HG03196 (cell line): ENCODE results near the gene PDE6A.

Experiments used
- ATAC-seq: cut with Tn5 transposase; IDR thresholded peaks from one replicate; pipeline ENCODE4 v1.9.1; 2021; ENCODE audit not compliant: unreplicated experiment

PDE6A gene

GRCh38 chr5:149840226-149840825, 104.3 kb downstream of the PDE6A start:
- ATAC-seq, result no peak

GRCh38 chr5:149839761-149840160, 104.8 kb downstream of the PDE6A start:
- ATAC-seq, result no peak

- no peak for ATAC-seq
These were observed 105.5 kb downstream of the PDE6A start for GRCh38 chr5:149838881-149839739.

- no peak for ATAC-seq
These were observed 106.8 kb downstream of the PDE6A start for GRCh38 chr5:149837680-149838269.

GRCh38 chr5:149836451-149837139, 108.0 kb downstream of the PDE6A start:
- no peak for ATAC-seq

- no peak for ATAC-seq
These were observed 110.2 kb downstream of the PDE6A start for GRCh38 chr5:149834246-149834855.

- ATAC-seq, result no peak
These were observed 111.3 kb downstream of the PDE6A start for GRCh38 chr5:149833116-149833827.

GRCh38 chr5:149832636-149833035, 112.0 kb downstream of the PDE6A start:
- ATAC-seq, result no peak

- ATAC-seq, result peak; percentile 84
These were observed 113.1 kb downstream of the PDE6A start for GRCh38 chr5:149831492-149831891.

- ATAC-seq, result no peak
These were observed 114.0 kb downstream of the PDE6A start for GRCh38 chr5:149830579-149830978.

GRCh38 chr5:149829954-149830353, 114.6 kb downstream of the PDE6A start:
- ATAC-seq, result no peak

GRCh38 chr5:149828161-149829011, 116.2 kb downstream of the PDE6A start:
- peak; percentile 49 for ATAC-seq

- no peak for ATAC-seq
These were observed 117.0 kb downstream of the PDE6A start for GRCh38 chr5:149827546-149827945.

- no peak for ATAC-seq
These were observed 117.5 kb downstream of the PDE6A start for GRCh38 chr5:149827086-149827485.

- ATAC-seq, result no peak
These were observed 118.0 kb downstream of the PDE6A start for GRCh38 chr5:149826574-149826973.

- no peak for ATAC-seq
These were observed 119.7 kb downstream of the PDE6A start for GRCh38 chr5:149824846-149825245.

- ATAC-seq, result no peak
These were observed 120.5 kb downstream of the PDE6A start for GRCh38 chr5:149824120-149824519.

- ATAC-seq, result no peak
These were observed 121.2 kb downstream of the PDE6A start for GRCh38 chr5:149823375-149823774.

GRCh38 chr5:149822301-149822700, 122.3 kb downstream of the PDE6A start:
- ATAC-seq, result no peak
